ENCODE data around the gene ANKRD1. TPM values are rescaled to one million over a fixed set of nuclear protein-coding genes. Genes with fewer than 3 reads are reported as not detected.

ANKRD1 gene
- total RNA-seq, 2 donors from 2014 or later = not detected

DNA sequence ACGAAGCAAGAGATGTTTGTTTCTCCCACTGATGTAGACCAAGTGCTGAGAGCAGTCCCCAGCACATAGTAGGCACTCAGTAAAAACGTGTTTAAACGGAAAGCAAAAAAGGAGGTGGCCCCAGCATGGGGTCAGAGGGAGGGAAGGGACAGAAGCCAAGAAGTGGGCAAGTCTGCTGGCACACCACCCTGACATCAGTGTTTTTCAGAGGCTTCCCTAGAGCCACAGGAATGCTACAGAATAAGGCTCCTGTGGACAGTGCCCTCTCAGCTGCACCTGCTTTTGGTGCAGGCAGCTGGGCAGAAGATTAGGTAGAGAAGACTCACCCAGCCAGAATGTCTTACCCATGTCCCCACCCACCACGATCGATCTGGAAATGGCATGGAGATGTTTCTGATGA lies 8.3 kb upstream of the ANKRD1 start:
- no peak overlapping the region for H3K4me3 Mint-ChIP-seq
- no peaks in the 10 kb centered on the region for H3K36me3 Mint-ChIP-seq (ENCODE audit: insufficient read depth in 2 of 2)
- H3K4me1 Mint-ChIP-seq (ENCODE audit: low read depth) = no peaks in the 10 kb centered on the region
- ATAC-seq (replicated peaks in 1 of 2) (no peak), DNase-seq (no peak)
- peaks cover 23% of the 10 kb centered on the region for H3K27me3 Mint-ChIP-seq (ENCODE audit: low read depth)
- no peaks in the 10 kb centered on the region for H3K9me3 Mint-ChIP-seq
- no peak overlapping the region for H3K27ac Mint-ChIP-seq

DNA sequence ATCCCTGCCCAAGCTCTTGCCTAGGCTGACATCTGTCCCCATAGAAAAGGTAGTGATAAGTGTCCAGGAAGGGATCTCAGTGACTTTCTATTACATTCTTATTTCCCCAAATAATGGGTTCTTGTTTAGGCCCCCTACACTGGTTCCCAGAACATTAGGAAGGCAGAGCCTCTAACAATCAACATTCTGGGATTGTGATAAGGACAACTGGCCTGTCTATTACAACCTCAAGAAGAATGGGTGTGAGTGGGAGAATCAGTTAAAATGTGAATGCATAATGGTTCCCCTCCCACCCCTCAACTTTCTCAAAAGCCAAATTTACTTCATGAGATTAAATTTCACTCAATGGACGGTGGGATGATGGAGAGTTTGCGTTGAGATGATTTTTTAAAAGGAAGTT lies 6.4 kb upstream of the ANKRD1 start:
- Mint-ChIP-seq H3K27me3 (ENCODE audit: low read depth) (peaks cover 19% of the 10 kb centered on the region), H3K9me3 (no peaks in the 10 kb centered on the region), H3K4me3 (no peak overlapping the region), H3K4me1 (ENCODE audit: low read depth) (no peaks in the 10 kb centered on the region), H3K36me3 (ENCODE audit: insufficient read depth in 2 of 2) (no peaks in the 10 kb centered on the region), H3K27ac (no peak overlapping the region)
- ATAC-seq (replicated peaks in 1 of 2) (no peak), DNase-seq (no peak)

- peaks cover 19% of the 10 kb centered on the region for H3K27me3 Mint-ChIP-seq (ENCODE audit: low read depth)
- no peak for ATAC-seq (replicated peaks in 1 of 2)
- no peaks in the 10 kb centered on the region for H3K4me1 Mint-ChIP-seq (ENCODE audit: low read depth)
- no peaks in the 10 kb centered on the region for H3K36me3 Mint-ChIP-seq (ENCODE audit: insufficient read depth in 2 of 2)
- no peak overlapping the region for H3K27ac Mint-ChIP-seq
- DNase-seq = no peak
- no peaks in the 10 kb centered on the region for H3K9me3 Mint-ChIP-seq
- no peak overlapping the region for H3K4me3 Mint-ChIP-seq
These were observed 4.5 kb upstream of the ANKRD1 start for GRCh38 chr10:90925079-90926029.

DNA sequence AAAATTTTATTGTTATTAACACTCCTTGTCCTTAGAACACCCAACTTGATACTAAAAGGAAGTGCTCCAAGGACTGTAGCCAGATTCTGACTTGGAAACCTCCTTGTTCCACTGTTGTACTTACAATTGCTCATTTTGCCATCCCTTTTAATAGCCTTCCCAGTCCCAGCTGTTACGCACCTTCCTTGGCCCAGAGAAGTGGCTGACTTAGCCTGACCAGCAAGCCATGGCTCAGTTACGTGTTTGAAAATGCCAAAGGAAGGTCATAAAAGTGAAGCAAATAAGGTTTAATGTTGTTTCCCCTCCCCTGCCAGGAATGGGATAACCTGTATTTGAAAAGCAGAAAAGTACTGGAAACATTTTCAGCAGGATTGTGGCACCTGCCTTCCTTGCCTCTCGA lies 3.7 kb upstream of the ANKRD1 start:
- ATAC-seq (replicated peaks in 1 of 2) (no peak), DNase-seq (no peak)
- peaks cover 27% of the 10 kb centered on the region for H3K27me3 Mint-ChIP-seq (ENCODE audit: low read depth)
- H3K4me1 Mint-ChIP-seq (ENCODE audit: low read depth) = no peaks in the 10 kb centered on the region
- H3K4me3 Mint-ChIP-seq = no peak overlapping the region
- no peak overlapping the region for H3K27ac Mint-ChIP-seq
- no peaks in the 10 kb centered on the region for H3K36me3 Mint-ChIP-seq (ENCODE audit: insufficient read depth in 2 of 2)
- no peaks in the 10 kb centered on the region for H3K9me3 Mint-ChIP-seq

DNA sequence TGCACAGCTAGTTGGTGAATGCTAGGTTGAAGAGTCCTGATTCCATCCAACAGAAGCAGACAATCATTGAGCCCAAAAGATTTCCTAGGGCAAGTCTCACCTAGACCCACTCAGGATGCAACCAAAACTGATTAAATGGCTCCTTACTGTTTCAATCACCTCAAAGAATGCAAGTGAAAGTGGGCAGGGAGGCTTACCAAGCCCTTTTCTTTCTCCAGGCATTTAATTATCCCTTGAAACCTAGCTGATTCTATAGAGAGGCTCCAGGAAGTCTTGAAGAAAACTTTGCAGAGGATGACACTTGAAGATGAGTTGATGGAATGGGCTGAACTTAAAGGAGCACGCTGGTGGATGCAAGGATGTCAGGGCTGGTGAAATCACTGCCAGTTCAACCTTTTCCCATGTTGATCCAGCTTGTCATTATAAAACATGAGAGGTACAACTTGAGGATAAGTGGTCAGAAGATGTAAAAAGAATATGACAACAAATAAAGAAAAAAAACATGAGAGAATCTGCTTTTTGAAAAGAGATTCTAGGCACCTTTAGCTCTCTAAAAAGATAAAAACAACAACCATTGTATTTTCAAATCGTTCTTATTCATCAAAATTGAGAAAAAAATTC lies 2.3 kb upstream of the ANKRD1 start:
- no peak overlapping the region for H3K27ac Mint-ChIP-seq
- H3K4me3 Mint-ChIP-seq = no peak overlapping the region
- ATAC-seq (replicated peaks in 1 of 2) (no peak), DNase-seq (no peak)
- H3K9me3 Mint-ChIP-seq = no peaks in the 10 kb centered on the region
- H3K36me3 Mint-ChIP-seq (ENCODE audit: insufficient read depth in 2 of 2) = no peaks in the 10 kb centered on the region
- peaks cover 21% of the 10 kb centered on the region for H3K27me3 Mint-ChIP-seq (ENCODE audit: low read depth)
- no peaks in the 10 kb centered on the region for H3K4me1 Mint-ChIP-seq (ENCODE audit: low read depth)

DNA sequence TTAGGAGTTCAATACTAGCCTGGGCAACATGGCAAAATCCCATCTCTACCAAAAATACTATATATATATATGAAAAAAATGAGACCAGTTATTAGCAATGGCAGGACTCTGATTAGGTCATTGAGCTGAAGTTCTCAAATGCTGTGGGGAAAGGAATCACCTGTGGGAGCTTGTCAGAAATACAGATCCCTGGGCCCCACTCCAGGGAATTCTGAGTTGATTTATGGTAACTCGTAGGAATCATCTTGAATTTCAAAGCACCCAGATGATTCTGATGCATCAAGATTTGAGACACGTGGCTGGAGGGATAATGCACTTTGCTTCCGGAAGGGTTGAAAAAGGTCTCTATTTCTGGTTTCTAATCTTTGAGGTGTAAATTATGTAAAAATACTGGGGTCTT lies 1.0 kb upstream of the ANKRD1 start:
- ATAC-seq (replicated peaks in 1 of 2) = no peak
- H3K4me3 Mint-ChIP-seq = no peak overlapping the region

GRCh38 chr10:90919683-90920574 lies 958 bp downstream of the ANKRD1 start:
- ATAC-seq (replicated peaks in 1 of 2) = no peak
- Mint-ChIP-seq H3K27me3 (ENCODE audit: low read depth) (peaks cover 25% of the 10 kb centered on the region), H3K27ac (no peak overlapping the region), H3K9me3 (no peaks in the 10 kb centered on the region), H3K36me3 (ENCODE audit: insufficient read depth in 2 of 2) (no peaks in the 10 kb centered on the region), H3K4me1 (ENCODE audit: low read depth) (no peaks in the 10 kb centered on the region), H3K4me3 (no peak overlapping the region)
- no peak for DNase-seq

More for the DNA sequence above, 1.0 kb upstream of the ANKRD1 start:
- peaks cover 21% of the 10 kb centered on the region for H3K27me3 Mint-ChIP-seq (ENCODE audit: low read depth)
- H3K4me1 Mint-ChIP-seq (ENCODE audit: low read depth) = no peaks in the 10 kb centered on the region
- no peak overlapping the region for H3K27ac Mint-ChIP-seq
- no peaks in the 10 kb centered on the region for H3K9me3 Mint-ChIP-seq
- no peak for DNase-seq
- no peaks in the 10 kb centered on the region for H3K36me3 Mint-ChIP-seq (ENCODE audit: insufficient read depth in 2 of 2)

- Mint-ChIP-seq H3K4me3 (no peak overlapping the region), H3K27ac (no peak overlapping the region), H3K27me3 (ENCODE audit: low read depth) (peaks cover 19% of the 10 kb centered on the region), H3K4me1 (ENCODE audit: low read depth) (no peaks in the 10 kb centered on the region), H3K9me3 (no peaks in the 10 kb centered on the region), H3K36me3 (ENCODE audit: insufficient read depth in 2 of 2) (no peaks in the 10 kb centered on the region)
- ATAC-seq (replicated peaks in 1 of 2) = no peak
- DNase-seq = no peak
These were observed 2.9 kb downstream of the ANKRD1 start for GRCh38 chr10:90917968-90918318.

DNA sequence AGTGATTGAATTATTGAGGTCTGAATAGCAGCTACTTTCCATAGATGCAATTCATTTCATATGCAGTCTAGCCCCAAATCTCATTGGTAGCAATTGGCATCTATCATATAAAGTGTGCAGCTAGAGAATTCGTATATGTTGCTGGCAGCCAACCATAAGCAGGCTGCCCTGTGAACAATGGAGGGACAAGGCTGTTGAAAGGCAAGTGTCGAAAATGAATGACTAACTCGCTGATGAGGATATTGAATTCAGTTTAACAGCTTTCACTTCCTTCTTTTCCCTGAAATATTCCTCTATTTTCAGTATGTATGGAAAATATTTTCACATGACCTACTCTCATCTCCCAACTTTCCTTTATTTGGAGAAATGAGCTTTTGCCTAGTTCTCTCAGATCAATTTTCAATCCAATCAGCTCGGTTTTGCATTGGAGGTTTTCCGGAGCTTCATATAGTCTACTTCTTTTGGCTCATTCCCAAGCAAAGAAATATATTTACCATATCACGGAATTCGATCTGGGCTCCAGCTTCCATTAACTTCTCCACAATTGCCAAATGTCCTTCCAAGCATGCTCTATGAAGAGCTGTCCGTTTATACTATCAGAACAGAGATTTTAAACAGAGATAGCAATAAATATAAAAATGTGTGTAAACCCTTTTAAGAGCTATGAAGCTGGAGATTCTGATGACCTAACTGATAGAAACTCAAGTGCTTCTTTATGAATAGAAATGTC lies 3.5 kb downstream of the ANKRD1 start:
- no peaks in the 10 kb centered on the region for H3K4me1 Mint-ChIP-seq (ENCODE audit: low read depth)
- ATAC-seq (replicated peaks in 1 of 2) (no peak), DNase-seq (no peak)
- H3K9me3 Mint-ChIP-seq = no peaks in the 10 kb centered on the region
- H3K27ac Mint-ChIP-seq = no peak overlapping the region
- peaks cover 19% of the 10 kb centered on the region for H3K27me3 Mint-ChIP-seq (ENCODE audit: low read depth)
- no peaks in the 10 kb centered on the region for H3K36me3 Mint-ChIP-seq (ENCODE audit: insufficient read depth in 2 of 2)
- H3K4me3 Mint-ChIP-seq = no peak overlapping the region

GRCh38 chr10:90916392-90917237 lies 4.3 kb downstream of the ANKRD1 start:
- H3K9me3 Mint-ChIP-seq = no peaks in the 10 kb centered on the region
- H3K4me3 Mint-ChIP-seq = no peak overlapping the region
- ATAC-seq (replicated peaks in 1 of 2) = no peak
- peaks cover 19% of the 10 kb centered on the region for H3K27me3 Mint-ChIP-seq (ENCODE audit: low read depth)
- no peak overlapping the region for H3K27ac Mint-ChIP-seq
- no peaks in the 10 kb centered on the region for H3K4me1 Mint-ChIP-seq (ENCODE audit: low read depth)
- DNase-seq = no peak
- H3K36me3 Mint-ChIP-seq (ENCODE audit: insufficient read depth in 2 of 2) = no peaks in the 10 kb centered on the region

DNA sequence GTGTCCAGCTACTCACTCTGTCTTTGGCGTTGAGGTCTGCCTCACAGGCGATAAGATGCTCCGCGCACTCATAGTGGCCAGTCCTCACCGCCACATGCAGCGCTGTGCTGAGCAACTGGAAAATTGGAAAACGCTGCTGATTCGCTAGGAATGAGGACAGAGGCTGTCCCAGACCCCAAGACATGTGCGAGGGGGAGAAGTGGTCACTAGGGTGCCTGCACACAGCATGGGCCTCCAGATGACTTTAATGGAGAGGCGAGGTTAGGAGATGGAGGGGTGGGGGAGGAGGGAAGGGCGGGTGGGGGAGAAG lies 5.2 kb downstream of the ANKRD1 start:
- DNase-seq = no peak
- Mint-ChIP-seq H3K27ac (no peak overlapping the region), H3K4me3 (no peak overlapping the region), H3K9me3 (no peaks in the 10 kb centered on the region), H3K4me1 (ENCODE audit: low read depth) (no peaks in the 10 kb centered on the region), H3K36me3 (ENCODE audit: insufficient read depth in 2 of 2) (no peaks in the 10 kb centered on the region), H3K27me3 (ENCODE audit: low read depth) (peaks cover 18% of the 10 kb centered on the region)
- ATAC-seq (replicated peaks in 1 of 2) = no peak
